Thoracic aorta (tissue), 2 donors: ENCODE results near the gene PREX1. TPM values are rescaled to one million over a fixed set of nuclear protein-coding genes. Genes with fewer than 3 reads are reported as not detected.

Experiments used
- ATAC-seq: fragments of 150-250 bp; one replicate; pipeline ENCODE4 v1.8.0; 2017; ENCODE audit warnings: low read depth; ENCODE audit not compliant: insufficient number of reproducible peaks, low FRiP score
- DNase-seq: peaks from one replicate; pipeline ENCODE4 v3.0.0-alpha.2; 2020; ENCODE audit warnings: low spot score
- H3K27ac ChIP-seq, 2 donors: fragments of 200-600 bp; sonication (generic); 1 replicate in 1 of 2; 2 replicates in 1 of 2; pipeline ENCODE4 v1.5.1; 2016; ENCODE audit warnings: mild to moderate bottlenecking in 2 of 2, moderate library complexity in 2 of 2
- H3K27me3 ChIP-seq: fragments of 200-600 bp; sonication (generic); replicated peaks from 2 replicates; pipeline ENCODE4 v1.6.0; 2016; ENCODE audit warnings: mild to moderate bottlenecking; ENCODE audit not compliant: insufficient read depth
- H3K36me3 ChIP-seq: fragments of 200-600 bp; sonication (generic); one replicate; pipeline ENCODE4 v1.5.1; 2016
- H3K4me1 ChIP-seq, 2 donors: fragments of 200-600 bp; sonication (generic); 1 replicate in 1 of 2; 2 replicates in 1 of 2; pipeline versions ENCODE4 v1.5.1 to v1.6.0; 2016; ENCODE audit warnings: low read depth in 2 of 2, mild to moderate bottlenecking in 1 of 2; ENCODE audit not compliant: control insufficient read depth in 1 of 2
- H3K4me3 ChIP-seq: fragments of 200-600 bp; sonication (generic); 2 replicates; pipeline ENCODE4 v1.5.1; 2016; ENCODE audit warnings: mild to moderate bottlenecking
- H3K9me3 ChIP-seq: fragments of 200-600 bp; sonication (generic); 2 replicates; pipeline ENCODE4 v1.5.1; 2016
- CTCF ChIP-seq: fragments of 200-600 bp; sonication (generic); IDR thresholded peaks from one replicate; pipeline ENCODE4 v1.5.1; 2019; ENCODE audit warnings: antibody characterized with exemption
- total RNA-seq, 2 donors: library from RNA; depleted of rRNA; stranded (reverse); fragments of >200 nt; gene quantifications; one replicate each; pipeline versions ENCODE4 v1.1.0 to v1.2.3, GENCODE V29; 2016

Gene PREX1
- total RNA-seq, 2 donors from 2014 or later, result 94.6 to 101 TPM

- Histone ChIP-seq H3K9me3 (no peaks in the 10 kb centered on the region), H3K27ac (no peak overlapping the region), H3K4me1 (peaks cover 23 to 66% of the 10 kb centered on the region in 2 donors), H3K27me3 (no peaks in the 10 kb centered on the region), H3K36me3 (no peaks in the 10 kb centered on the region), H3K4me3 (no peak overlapping the region)
- no peak for ATAC-seq
- TF ChIP-seq CTCF, result no peak
- DNase-seq, result no peak
Measured at GRCh38 chr20:48786951-48787705, 40.7 kb downstream of the PREX1 start.

- Histone ChIP-seq H3K36me3 (no peaks in the 10 kb centered on the region), H3K27me3 (no peaks in the 10 kb centered on the region), H3K27ac (no peak overlapping the region), H3K9me3 (no peaks in the 10 kb centered on the region), H3K4me1 (peaks cover 13 to 53% of the 10 kb centered on the region in 2 donors), H3K4me3 (no peak overlapping the region)
- DNase-seq, result no peak
- no peak for ATAC-seq
- no peak for TF ChIP-seq CTCF
Measured at GRCh38 chr20:48785801-48786200, 42.0 kb downstream of the PREX1 start.

GRCh38 chr20:48785256-48785655 is 42.5 kb downstream of the PREX1 start:
- Histone ChIP-seq H3K4me1 (peaks cover 8 to 47% of the 10 kb centered on the region in 2 donors), H3K27me3 (no peaks in the 10 kb centered on the region), H3K27ac (no peak overlapping the region), H3K9me3 (no peaks in the 10 kb centered on the region), H3K36me3 (no peaks in the 10 kb centered on the region), H3K4me3 (no peak overlapping the region)
- DNase-seq, result no peak
- no peak for TF ChIP-seq CTCF
- no peak for ATAC-seq

- Histone ChIP-seq H3K27me3 (no peaks in the 10 kb centered on the region), H3K4me3 (no peak overlapping the region), H3K27ac (peak overlapping the region in 1 of 2 donors; percentile 31), H3K4me1 (peaks cover 8 to 41% of the 10 kb centered on the region in 2 donors), H3K9me3 (no peaks in the 10 kb centered on the region), H3K36me3 (no peaks in the 10 kb centered on the region)
- DNase-seq (no peak), ATAC-seq (no peak)
- no peak for TF ChIP-seq CTCF
Measured at GRCh38 chr20:48784273-48784641, 43.5 kb downstream of the PREX1 start.

GRCh38 chr20:48783533-48784272 is 44.1 kb downstream of the PREX1 start:
- Histone ChIP-seq H3K36me3 (no peaks in the 10 kb centered on the region), H3K27me3 (no peaks in the 10 kb centered on the region), H3K4me3 (no peak overlapping the region), H3K27ac (peak overlapping the region in 1 of 2 donors; percentile 31), H3K9me3 (no peaks in the 10 kb centered on the region), H3K4me1 (peaks cover 8 to 41% of the 10 kb centered on the region in 2 donors)
- no peak for ATAC-seq
- no peak for TF ChIP-seq CTCF
- DNase-seq, result no peak
